ENCODE data around the gene SULT1E1. TPM values are rescaled to one million over a fixed set of nuclear protein-coding genes. Genes with fewer than 3 reads are reported as not detected.

The SULT1E1 gene, protein sequence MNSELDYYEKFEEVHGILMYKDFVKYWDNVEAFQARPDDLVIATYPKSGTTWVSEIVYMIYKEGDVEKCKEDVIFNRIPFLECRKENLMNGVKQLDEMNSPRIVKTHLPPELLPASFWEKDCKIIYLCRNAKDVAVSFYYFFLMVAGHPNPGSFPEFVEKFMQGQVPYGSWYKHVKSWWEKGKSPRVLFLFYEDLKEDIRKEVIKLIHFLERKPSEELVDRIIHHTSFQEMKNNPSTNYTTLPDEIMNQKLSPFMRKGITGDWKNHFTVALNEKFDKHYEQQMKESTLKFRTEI
- 3.2 and 3.7 TPM in 2 replicates for total RNA-seq

GRCh38 chr4:69860052-69860451, at the start of gene SULT1E1:
Gene SULT1E1 (minus strand): TSS chr4:69860145. CDS start chr4:69857644, 2,501 bp downstream.

Other genes starting within 250 kb of the SULT1E1 start
- not detected in 2 replicates for gene UGT2A2, start 220.5 kb downstream of the SULT1E1 start, total RNA-seq
- gene UGT2A1, start 206.9 kb downstream of the SULT1E1 start, total RNA-seq: not detected in 2 replicates
- 0.18 and 1.2 TPM in 2 replicates for gene SULT1B1, start 99.5 kb downstream of the SULT1E1 start, total RNA-seq
- gene CSN1S1, start 70.9 kb upstream of the SULT1E1 start, total RNA-seq: not detected in 2 replicates
- gene CSN2, start 105.6 kb upstream of the SULT1E1 start, total RNA-seq: not detected in 2 replicates
- not detected in 2 replicates for gene STATH, start 135.8 kb upstream of the SULT1E1 start, total RNA-seq
- gene HTN3, start 168.3 kb upstream of the SULT1E1 start, total RNA-seq: not detected in 2 replicates
- not detected in 2 replicates for gene HTN1, start 190.3 kb upstream of the SULT1E1 start, total RNA-seq

Data from myometrial cell (primary cell).